WTC11 (cell line): ENCODE measurements around the gene FADS6. TPM values are rescaled to one million over a fixed set of nuclear protein-coding genes. Genes with fewer than 3 reads are reported as not detected.

ENCODE experiments used
- ATF1 ChIP-seq: sonication (generic); formaldehyde crosslinking; IDR thresholded peaks from 2 replicates; pipeline ENCODE4 v1.8.1; 2023; ENCODE audit warnings: mild to moderate bottlenecking, moderate library complexity, missing genetic modification reagents
- CREM ChIP-seq: sonication (generic); formaldehyde crosslinking; IDR thresholded peaks from 2 replicates; pipeline ENCODE4 v1.8.1; 2022; ENCODE audit warnings: mild to moderate bottlenecking, missing genetic modification reagents, moderate library complexity
- ESRRA ChIP-seq: sonication (generic); formaldehyde crosslinking; IDR thresholded peaks from 2 replicates; pipeline ENCODE4 v1.8.1; 2022; ENCODE audit warnings: mild to moderate bottlenecking, missing genetic modification reagents, borderline replicate concordance
- GRHL2 ChIP-seq: fragments of 250-450 bp; sonication (Bioruptor Pico); IDR thresholded peaks from 2 replicates; pipeline ENCODE4 v1.8.0; 2022; ENCODE audit warnings: mild to moderate bottlenecking, moderate library complexity; ENCODE audit not compliant: insufficient replicate concordance, severe bottlenecking
- JAZF1 ChIP-seq: fragments of 250-450 bp; sonication (Bioruptor Pico); IDR thresholded peaks from 2 replicates; pipeline ENCODE4 v1.9.0; 2021; ENCODE audit warnings: moderate library complexity, mild to moderate bottlenecking, inconsistent platforms
- NFATC4 ChIP-seq: fragments of 250-450 bp; sonication (Bioruptor Pico); IDR thresholded peaks from 2 replicates; pipeline ENCODE4 v1.9.0; 2021; ENCODE audit warnings: mild to moderate bottlenecking
- SMAD3 ChIP-seq: sonication (generic); formaldehyde crosslinking; IDR thresholded peaks from 2 replicates; pipeline ENCODE4 v1.8.0; 2022; ENCODE audit warnings: missing genetic modification reagents, mild to moderate bottlenecking, borderline replicate concordance
- TEAD1 ChIP-seq: sonication (generic); formaldehyde crosslinking; IDR thresholded peaks from 2 replicates; pipeline ENCODE4 v1.8.0; 2022; ENCODE audit warnings: mild to moderate bottlenecking, missing genetic modification reagents
- TP53 ChIP-seq: sonication (generic); formaldehyde crosslinking; IDR thresholded peaks from 2 replicates; pipeline ENCODE4 v1.8.1; 2023; ENCODE audit warnings: mild to moderate bottlenecking, missing genetic modification reagents
- ZNF138 ChIP-seq: sonication (generic); formaldehyde crosslinking; conservative IDR thresholded peaks from 2 replicates; pipeline ENCODE4 v1.8.1; 2022; ENCODE audit warnings: mild to moderate bottlenecking, moderate library complexity, missing genetic modification reagents
- ZNF219 ChIP-seq: sonication (generic); formaldehyde crosslinking; IDR thresholded peaks from 2 replicates; pipeline ENCODE4 v1.8.0; 2023; ENCODE audit warnings: missing genetic modification reagents, mild to moderate bottlenecking, borderline replicate concordance
- ZNF232 ChIP-seq: sonication (generic); formaldehyde crosslinking; IDR thresholded peaks from 2 replicates; pipeline ENCODE4 v1.8.0; 2022; ENCODE audit warnings: mild to moderate bottlenecking, missing genetic modification reagents
- ZNF263 ChIP-seq: sonication (generic); formaldehyde crosslinking; IDR thresholded peaks from 2 replicates; pipeline ENCODE4 v1.8.1; 2022; ENCODE audit warnings: low read depth, mild to moderate bottlenecking, moderate library complexity, missing genetic modification reagents
- ZNF671 ChIP-seq: fragments of 250-450 bp; sonication (Bioruptor Pico); IDR thresholded peaks from 2 replicates; pipeline ENCODE4 v1.8.0; 2021; ENCODE audit warnings: mild to moderate bottlenecking
- total RNA-seq: library from RNA; stranded (reverse); gene quantifications from 3 replicates; pipeline ENCODE4 v1.2.3, GENCODE V29; 2021
- TF ChIP-seq, protein P1 (sequence below): sonication (generic); formaldehyde crosslinking; IDR thresholded peaks from 2 replicates; pipeline ENCODE4 v1.8.1; 2022; ENCODE audit warnings: mild to moderate bottlenecking, moderate library complexity, missing genetic modification reagents
- TF ChIP-seq, protein P2 (sequence below): sonication (generic); formaldehyde crosslinking; IDR thresholded peaks from 2 replicates; pipeline ENCODE4 v1.8.0; 2022; ENCODE audit warnings: mild to moderate bottlenecking, missing genetic modification reagents
- TF ChIP-seq, protein P3 (sequence below): sonication (generic); formaldehyde crosslinking; IDR thresholded peaks from 2 replicates; pipeline ENCODE4 v1.8.0; 2022; ENCODE audit warnings: mild to moderate bottlenecking, missing genetic modification reagents
- TF ChIP-seq, protein P4 (sequence below): fragments of 200-600 bp; IDR thresholded peaks from 2 replicates; pipeline ENCODE4 v1.8.0; 2022; ENCODE audit warnings: antibody characterized with exemption
- TF ChIP-seq, protein P5 (sequence below): sonication (generic); formaldehyde crosslinking; IDR thresholded peaks from 2 replicates; pipeline ENCODE4 v1.8.0; 2023; ENCODE audit warnings: mild to moderate bottlenecking, missing genetic modification reagents
- TF ChIP-seq, protein P6 (sequence below): sonication (generic); formaldehyde crosslinking; IDR thresholded peaks from 2 replicates; pipeline ENCODE4 v1.8.0; 2023; ENCODE audit warnings: missing genetic modification reagents
- TF ChIP-seq, protein P7 (sequence below): fragments of 250-450 bp; sonication (Bioruptor Pico); IDR thresholded peaks from 2 replicates; pipeline ENCODE4 v1.8.0; 2021; ENCODE audit warnings: mild to moderate bottlenecking

The FADS6 gene
- total RNA-seq, 1 experiment from 2014 or later = 1.2 TPM

DNA sequence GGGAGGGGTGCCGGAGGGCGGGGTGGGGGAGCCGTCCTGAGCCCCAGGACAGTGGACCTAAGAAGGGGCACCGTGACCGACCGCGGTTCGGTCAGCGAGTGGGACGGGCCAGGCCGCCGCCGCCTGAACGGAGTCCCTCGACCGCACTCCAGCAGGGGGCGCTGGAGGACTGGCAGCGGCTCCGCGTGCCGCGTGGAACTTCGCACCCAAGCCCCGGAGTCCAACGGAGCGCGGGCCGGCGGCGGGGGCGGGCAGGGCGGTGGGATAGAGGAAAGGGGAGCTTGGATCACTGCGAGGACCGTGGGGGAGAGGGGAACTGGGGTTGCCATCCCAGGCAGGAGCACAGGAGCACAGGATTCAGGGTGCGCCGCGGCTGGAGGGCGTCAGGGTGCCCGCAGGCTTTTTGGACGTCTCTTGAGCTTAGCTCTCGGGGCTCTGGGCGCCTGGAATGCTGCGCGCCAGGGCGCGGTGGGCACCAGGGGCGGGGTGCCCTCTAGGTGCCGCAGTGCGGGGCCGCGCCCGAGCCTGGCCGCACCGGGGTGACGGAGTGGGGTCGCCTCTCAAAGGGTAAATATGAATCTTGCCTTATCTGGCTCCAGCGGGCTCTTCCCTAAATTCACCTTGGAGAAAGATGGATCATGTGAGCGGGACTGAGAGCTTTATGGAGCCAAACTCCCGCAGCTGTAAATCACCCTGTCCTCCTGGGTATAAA is 30.3 kb upstream of the FADS6 start (continued):
- TF ChIP-seq TP53 (CRISPR knock-in tag) (no peak), CREM (no peak), ZNF219 (no peak), ATF1 (no peak), ZNF138 (CRISPR knock-in tag) (no peak), JAZF1 (CRISPR knock-in tag) (no peak), ZNF263 (no peak), ZNF232 (0 out of 2 replicates have a peak, but pooled peaks have one; percentile 41), ZNF671 (CRISPR knock-in tag) (no peak), GRHL2 (CRISPR knock-in tag) (no peak), TEAD1 (CRISPR knock-in tag) (no peak), SMAD3 (no peak), NFATC4 (no peak), ESRRA (CRISPR knock-in tag) (no peak)
- TF ChIP-seq, protein P1, sequence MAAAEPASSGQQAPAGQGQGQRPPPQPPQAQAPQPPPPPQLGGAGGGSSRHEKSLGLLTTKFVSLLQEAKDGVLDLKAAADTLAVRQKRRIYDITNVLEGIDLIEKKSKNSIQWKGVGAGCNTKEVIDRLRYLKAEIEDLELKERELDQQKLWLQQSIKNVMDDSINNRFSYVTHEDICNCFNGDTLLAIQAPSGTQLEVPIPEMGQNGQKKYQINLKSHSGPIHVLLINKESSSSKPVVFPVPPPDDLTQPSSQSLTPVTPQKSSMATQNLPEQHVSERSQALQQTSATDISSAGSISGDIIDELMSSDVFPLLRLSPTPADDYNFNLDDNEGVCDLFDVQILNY (CRISPR knock-in tag) = no peak
- TF ChIP-seq, protein P2, sequence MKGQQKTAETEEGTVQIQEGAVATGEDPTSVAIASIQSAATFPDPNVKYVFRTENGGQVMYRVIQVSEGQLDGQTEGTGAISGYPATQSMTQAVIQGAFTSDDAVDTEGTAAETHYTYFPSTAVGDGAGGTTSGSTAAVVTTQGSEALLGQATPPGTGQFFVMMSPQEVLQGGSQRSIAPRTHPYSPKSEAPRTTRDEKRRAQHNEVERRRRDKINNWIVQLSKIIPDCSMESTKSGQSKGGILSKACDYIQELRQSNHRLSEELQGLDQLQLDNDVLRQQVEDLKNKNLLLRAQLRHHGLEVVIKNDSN (CRISPR knock-in tag) = no peak
- TF ChIP-seq, protein P3, sequence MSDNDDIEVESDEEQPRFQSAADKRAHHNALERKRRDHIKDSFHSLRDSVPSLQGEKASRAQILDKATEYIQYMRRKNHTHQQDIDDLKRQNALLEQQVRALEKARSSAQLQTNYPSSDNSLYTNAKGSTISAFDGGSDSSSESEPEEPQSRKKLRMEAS (CRISPR knock-in tag) = peak; percentile 83; the same call in 1 of the 2 replicates
- TF ChIP-seq, protein P4, sequence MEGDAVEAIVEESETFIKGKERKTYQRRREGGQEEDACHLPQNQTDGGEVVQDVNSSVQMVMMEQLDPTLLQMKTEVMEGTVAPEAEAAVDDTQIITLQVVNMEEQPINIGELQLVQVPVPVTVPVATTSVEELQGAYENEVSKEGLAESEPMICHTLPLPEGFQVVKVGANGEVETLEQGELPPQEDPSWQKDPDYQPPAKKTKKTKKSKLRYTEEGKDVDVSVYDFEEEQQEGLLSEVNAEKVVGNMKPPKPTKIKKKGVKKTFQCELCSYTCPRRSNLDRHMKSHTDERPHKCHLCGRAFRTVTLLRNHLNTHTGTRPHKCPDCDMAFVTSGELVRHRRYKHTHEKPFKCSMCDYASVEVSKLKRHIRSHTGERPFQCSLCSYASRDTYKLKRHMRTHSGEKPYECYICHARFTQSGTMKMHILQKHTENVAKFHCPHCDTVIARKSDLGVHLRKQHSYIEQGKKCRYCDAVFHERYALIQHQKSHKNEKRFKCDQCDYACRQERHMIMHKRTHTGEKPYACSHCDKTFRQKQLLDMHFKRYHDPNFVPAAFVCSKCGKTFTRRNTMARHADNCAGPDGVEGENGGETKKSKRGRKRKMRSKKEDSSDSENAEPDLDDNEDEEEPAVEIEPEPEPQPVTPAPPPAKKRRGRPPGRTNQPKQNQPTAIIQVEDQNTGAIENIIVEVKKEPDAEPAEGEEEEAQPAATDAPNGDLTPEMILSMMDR = peak; percentile 91
- TF ChIP-seq, protein P5, sequence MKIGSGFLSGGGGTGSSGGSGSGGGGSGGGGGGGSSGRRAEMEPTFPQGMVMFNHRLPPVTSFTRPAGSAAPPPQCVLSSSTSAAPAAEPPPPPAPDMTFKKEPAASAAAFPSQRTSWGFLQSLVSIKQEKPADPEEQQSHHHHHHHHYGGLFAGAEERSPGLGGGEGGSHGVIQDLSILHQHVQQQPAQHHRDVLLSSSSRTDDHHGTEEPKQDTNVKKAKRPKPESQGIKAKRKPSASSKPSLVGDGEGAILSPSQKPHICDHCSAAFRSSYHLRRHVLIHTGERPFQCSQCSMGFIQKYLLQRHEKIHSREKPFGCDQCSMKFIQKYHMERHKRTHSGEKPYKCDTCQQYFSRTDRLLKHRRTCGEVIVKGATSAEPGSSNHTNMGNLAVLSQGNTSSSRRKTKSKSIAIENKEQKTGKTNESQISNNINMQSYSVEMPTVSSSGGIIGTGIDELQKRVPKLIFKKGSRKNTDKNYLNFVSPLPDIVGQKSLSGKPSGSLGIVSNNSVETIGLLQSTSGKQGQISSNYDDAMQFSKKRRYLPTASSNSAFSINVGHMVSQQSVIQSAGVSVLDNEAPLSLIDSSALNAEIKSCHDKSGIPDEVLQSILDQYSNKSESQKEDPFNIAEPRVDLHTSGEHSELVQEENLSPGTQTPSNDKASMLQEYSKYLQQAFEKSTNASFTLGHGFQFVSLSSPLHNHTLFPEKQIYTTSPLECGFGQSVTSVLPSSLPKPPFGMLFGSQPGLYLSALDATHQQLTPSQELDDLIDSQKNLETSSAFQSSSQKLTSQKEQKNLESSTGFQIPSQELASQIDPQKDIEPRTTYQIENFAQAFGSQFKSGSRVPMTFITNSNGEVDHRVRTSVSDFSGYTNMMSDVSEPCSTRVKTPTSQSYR (CRISPR knock-in tag) = 0 out of 2 replicates have a peak, but pooled peaks have one; percentile 36
- TF ChIP-seq, protein P6, sequence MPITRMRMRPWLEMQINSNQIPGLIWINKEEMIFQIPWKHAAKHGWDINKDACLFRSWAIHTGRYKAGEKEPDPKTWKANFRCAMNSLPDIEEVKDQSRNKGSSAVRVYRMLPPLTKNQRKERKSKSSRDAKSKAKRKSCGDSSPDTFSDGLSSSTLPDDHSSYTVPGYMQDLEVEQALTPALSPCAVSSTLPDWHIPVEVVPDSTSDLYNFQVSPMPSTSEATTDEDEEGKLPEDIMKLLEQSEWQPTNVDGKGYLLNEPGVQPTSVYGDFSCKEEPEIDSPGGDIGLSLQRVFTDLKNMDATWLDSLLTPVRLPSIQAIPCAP (CRISPR knock-in tag) = no peak
- TF ChIP-seq, protein P7, sequence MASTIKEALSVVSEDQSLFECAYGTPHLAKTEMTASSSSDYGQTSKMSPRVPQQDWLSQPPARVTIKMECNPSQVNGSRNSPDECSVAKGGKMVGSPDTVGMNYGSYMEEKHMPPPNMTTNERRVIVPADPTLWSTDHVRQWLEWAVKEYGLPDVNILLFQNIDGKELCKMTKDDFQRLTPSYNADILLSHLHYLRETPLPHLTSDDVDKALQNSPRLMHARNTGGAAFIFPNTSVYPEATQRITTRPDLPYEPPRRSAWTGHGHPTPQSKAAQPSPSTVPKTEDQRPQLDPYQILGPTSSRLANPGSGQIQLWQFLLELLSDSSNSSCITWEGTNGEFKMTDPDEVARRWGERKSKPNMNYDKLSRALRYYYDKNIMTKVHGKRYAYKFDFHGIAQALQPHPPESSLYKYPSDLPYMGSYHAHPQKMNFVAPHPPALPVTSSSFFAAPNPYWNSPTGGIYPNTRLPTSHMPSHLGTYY (CRISPR knock-in tag) = no peak
- TF ChIP-seq, all 79 proteins: peak for 8
